CD4-positive, alpha-beta T cell (primary cell): ENCODE measurements around the gene LDLR. TPM values are rescaled to one million over a fixed set of nuclear protein-coding genes. Genes with fewer than 3 reads are reported as not detected.

Experiments used
- ATAC-seq: fragments of 200-7000 bp; cut with Tn5 transposase; one replicate; pipeline ENCODE4 v1.10.0; 2022; ENCODE audit warnings: mild to moderate bottlenecking; ENCODE audit not compliant: poor library complexity
- CTCF ChIA-PET: fragments of 350-600 bp; sonication (Branson Sonifier 250); formaldehyde crosslinking; loops from one replicate; lab custom pipeline; 2021; ENCODE audit warnings: antibody characterized with exemption, inconsistent platforms; lab: Charles Lee
- POLR2A ChIA-PET: fragments of 350-600 bp; sonication (Branson Sonifier 250); formaldehyde crosslinking; loops from one replicate; lab custom pipeline; 2021; ENCODE audit warnings: antibody characterized with exemption, inconsistent platforms; lab: Charles Lee
- DNase-seq, 14 experiments: peaks; one replicate each; pipeline ENCODE4 v3.0.0-alpha.2; 2013 to 2020; ENCODE audit warnings: mixed read lengths in 2 of 14
- H3K27ac ChIP-seq, 2 donors: one replicate each; pipeline versions ENCODE4 v1.5.1 to v1.7.0; 2013; ENCODE audit warnings: low read length in 2 of 2, low read depth in 1 of 2, mild to moderate bottlenecking in 1 of 2
- H3K27me3 ChIP-seq, 2 experiments: 1 replicate in 1 of 2; 2 replicates in 1 of 2; pipeline versions ENCODE4 v1.6.1 to v1.7.0; 2013; ENCODE audit warnings: low read length in 2 of 2, control low read depth in 1 of 2, mild to moderate bottlenecking in 1 of 2, moderate library complexity in 1 of 2; ENCODE audit not compliant: insufficient read depth in 2 of 2, control insufficient read depth in 1 of 2
- H3K36me3 ChIP-seq: one replicate; pipeline ENCODE4 v1.6.1; 2013; ENCODE audit warnings: low read length, control low read depth; ENCODE audit not compliant: insufficient read depth
- H3K4me1 ChIP-seq: one replicate; pipeline ENCODE4 v1.6.1; 2013; ENCODE audit warnings: low read length, control low read depth; ENCODE audit not compliant: insufficient read depth
- H3K4me3 ChIP-seq: one replicate; pipeline ENCODE4 v1.5.1; 2013; ENCODE audit warnings: mild to moderate bottlenecking, low read length, moderate library complexity
- H3K9me3 ChIP-seq, 2 experiments: 1 replicate in 1 of 2; 2 replicates in 1 of 2; pipeline versions ENCODE4 v1.6.1 to v1.7.0; 2013; ENCODE audit warnings: low read length in 2 of 2, mild to moderate bottlenecking in 2 of 2, control low read depth in 1 of 2, moderate library complexity in 1 of 2; ENCODE audit not compliant: control insufficient read depth in 1 of 2, insufficient read depth in 1 of 2
- H3K27ac Mint-ChIP-seq: one replicate; pipeline ENCODE4 v1.8.0; 2020; ENCODE audit warnings: mixed read lengths
- H3K27me3 Mint-ChIP-seq: one replicate; pipeline ENCODE4 v1.8.0; 2021; ENCODE audit warnings: mixed read lengths
- H3K36me3 Mint-ChIP-seq: one replicate; pipeline ENCODE4 v1.8.0; 2021; ENCODE audit warnings: low read depth, mixed read lengths
- H3K4me1 Mint-ChIP-seq: one replicate; pipeline ENCODE4 v1.8.0; 2021; ENCODE audit warnings: low read depth, mixed read lengths
- H3K4me3 Mint-ChIP-seq: one replicate; pipeline ENCODE4 v1.8.0; 2020; ENCODE audit warnings: mild to moderate bottlenecking, mixed read lengths
- H3K9me3 Mint-ChIP-seq: one replicate; pipeline ENCODE4 v1.8.0; 2020; ENCODE audit warnings: mixed read lengths
- CTCF ChIP-seq: fragments of 200-600 bp; IDR thresholded peaks from one replicate; pipeline ENCODE4 v1.8.0; 2022; ENCODE audit warnings: antibody characterized with exemption, mild to moderate bottlenecking
- intact Hi-C, 2 experiments: fragments of 100-400 bp; cut with DNase I in 1 of 2; cut with micrococcal nuclease in 1 of 2; formaldehyde crosslinking; loops; one replicate each; pipeline versions ENCODE4 v1.15.1 to v1.9.0; 2023 to 2025; cut with DNase I, micrococcal nuclease
- total RNA-seq, 174 experiments: library from RNA in 2 of 174; stranded (reverse) in 2 of 174; gene quantifications; one replicate each; pipeline ENCODE4 v1.2.3 and lab custom pipeline; 2021 to 2026

The LDLR gene
- total RNA-seq, 2 experiments from 2014 or later, result 32.5 to 34.0 TPM

- Histone ChIP-seq H3K9me3 (no peaks in the 10 kb centered on the region), H3K36me3 (peaks cover 75% of the 10 kb centered on the region), H3K4me1 (no peaks in the 10 kb centered on the region), H3K27me3 (no peaks in the 10 kb centered on the region), H3K4me3 (no peak overlapping the region), H3K27ac (no peak overlapping the region)
- Mint-ChIP-seq H3K9me3 (no peaks in the 10 kb centered on the region), H3K36me3 (peaks cover 38% of the 10 kb centered on the region), H3K27ac (no peak overlapping the region), H3K27me3 (no peaks in the 10 kb centered on the region), H3K4me3 (no peak overlapping the region), H3K4me1 (no peaks in the 10 kb centered on the region)
- POLR2A ChIA-PET, result no interaction called here
- no peak for ATAC-seq
- CTCF ChIA-PET, result no interaction called here
- intact Hi-C loops, result no loop called here
- DNase-seq, result no peak
- TF ChIP-seq CTCF, result no peak
Observed at GRCh38 chr19:11111117-11111770, 22.0 kb downstream of the LDLR start.

- Histone ChIP-seq H3K27me3 (no peaks in the 10 kb centered on the region), H3K9me3 (no peaks in the 10 kb centered on the region), H3K27ac (no peak overlapping the region), H3K4me3 (no peak overlapping the region), H3K4me1 (no peaks in the 10 kb centered on the region), H3K36me3 (peaks cover 75% of the 10 kb centered on the region)
- no peak for TF ChIP-seq CTCF
- H3K9me3 Mint-ChIP-seq, result no peaks in the 10 kb centered on the region
- peaks cover 38% of the 10 kb centered on the region for H3K36me3 Mint-ChIP-seq
- DNase-seq (no peak), ATAC-seq (no peak)
- intact Hi-C loops, result no loop called here
- H3K27ac Mint-ChIP-seq, result no peak overlapping the region
- no peak overlapping the region for H3K4me3 Mint-ChIP-seq
- H3K27me3 Mint-ChIP-seq, result no peaks in the 10 kb centered on the region
- POLR2A ChIA-PET, result no interaction called here
- CTCF ChIA-PET, result interaction anchor here (1.2 kb wide), 1 partner anchor 14 kb away, joined by 5 read pairs; no protein-coding TSS in a partner anchor
- H3K4me1 Mint-ChIP-seq, result no peaks in the 10 kb centered on the region
Observed at GRCh38 chr19:11111771-11112144, 22.5 kb downstream of the LDLR start.

- Histone ChIP-seq H3K36me3 (peaks cover 76% of the 10 kb centered on the region), H3K4me1 (no peaks in the 10 kb centered on the region), H3K27me3 (no peaks in the 10 kb centered on the region), H3K4me3 (no peak overlapping the region), H3K9me3 (no peaks in the 10 kb centered on the region), H3K27ac (no peak overlapping the region)
- Mint-ChIP-seq H3K9me3 (no peaks in the 10 kb centered on the region), H3K4me3 (no peak overlapping the region), H3K36me3 (peaks cover 47% of the 10 kb centered on the region), H3K27me3 (no peaks in the 10 kb centered on the region), H3K27ac (no peak overlapping the region), H3K4me1 (no peaks in the 10 kb centered on the region)
- ATAC-seq, result no peak
- CTCF ChIA-PET, result no interaction called here
- POLR2A ChIA-PET, result no interaction called here
- TF ChIP-seq CTCF, result no peak
- no peak for DNase-seq
- intact Hi-C loops, result no loop called here
Observed at GRCh38 chr19:11113140-11113708, 24.0 kb downstream of the LDLR start.
